Activated CD4-positive, alpha-beta memory T cell treated with anti-CD3 and anti-CD28 coated beads, Interleukin-2, amount 10 ng/mL, durations not matched to agents 7 days and 5 days (primary cell): ENCODE data around the gene GMPR2. TPM values are rescaled to one million over a fixed set of nuclear protein-coding genes. Genes with fewer than 3 reads are reported as not detected.
"Not testable (repeated sequence)": the region's sequence is repeated elsewhere in the genome, so short reads cannot be mapped to it uniquely, and the experiment has no call there.

Experiments
- CTCF ChIA-PET: fragments of 350-600 bp; sonication (Branson Sonifier 250); formaldehyde crosslinking; loops from one replicate; lab custom pipeline; 2021; ENCODE audit warnings: antibody characterized with exemption, inconsistent platforms; lab: Charles Lee
- POLR2A ChIA-PET: fragments of 350-600 bp; sonication (Branson Sonifier 250); formaldehyde crosslinking; loops from one replicate; lab custom pipeline; 2021; ENCODE audit warnings: antibody characterized with exemption; lab: Charles Lee
- DNase-seq: peaks from one replicate; pipeline ENCODE4 v3.0.0-alpha.2; 2020
- H3K27ac Mint-ChIP-seq: one replicate; pipeline ENCODE4 v1.8.0; 2021; ENCODE audit warnings: mild to moderate bottlenecking, mixed read lengths
- H3K27me3 Mint-ChIP-seq: one replicate; pipeline ENCODE4 v1.8.0; 2021; ENCODE audit warnings: mixed read lengths
- H3K36me3 Mint-ChIP-seq: one replicate; pipeline ENCODE4 v1.8.0; 2021; ENCODE audit warnings: low read depth, mixed read lengths
- H3K4me1 Mint-ChIP-seq: one replicate; pipeline ENCODE4 v1.8.0; 2021; ENCODE audit warnings: mixed read lengths
- H3K4me3 Mint-ChIP-seq: one replicate; pipeline ENCODE4 v1.8.0; 2021; ENCODE audit warnings: mild to moderate bottlenecking, mixed read lengths
- H3K9me3 Mint-ChIP-seq: one replicate; pipeline ENCODE4 v1.8.0; 2021; ENCODE audit warnings: mixed read lengths
- total RNA-seq, 2 experiments: library from RNA; stranded (reverse); gene quantifications; one replicate each; pipeline ENCODE4 v1.2.3, GENCODE V29; 2021

Gene GMPR2
- total RNA-seq, 2 experiments from 2014 or later: 78.1 to 90.3 TPM

- Mint-ChIP-seq H3K4me1 (peaks cover 78% of the 10 kb centered on the region), H3K27ac (peak overlapping the region; percentile 74), H3K4me3 (no peak overlapping the region), H3K36me3 (peaks cover 73% of the 10 kb centered on the region), H3K9me3 (no peaks in the 10 kb centered on the region), H3K27me3 (no peaks in the 10 kb centered on the region)
- ChIA-PET POLR2A (interaction anchor here (1.0 to 9.7 kb wide), 15 partner anchors 7 to 194 kb away, joined by 3 to 136 read pairs (median 5); partner anchors contain the start of genes CBLN3, CHMP4A, DCAF11 and IRF9), CTCF (interaction anchor here (0.9 to 3.8 kb wide), 9 partner anchors 16 to 196 kb away, joined by 3 to 23 read pairs (median 4); partner anchors contain the start of genes CIDEB, IPO4, IRF9 and MDP1)
- DNase-seq: no peak
Measured at GRCh38 chr14:24235804-24236688, 3.3 kb downstream of the GMPR2 start.

GRCh38 chr14:24236689-24237462 is 4.1 kb downstream of the GMPR2 start:
- Mint-ChIP-seq H3K4me1 (peaks cover 75% of the 10 kb centered on the region), H3K27me3 (no peaks in the 10 kb centered on the region), H3K27ac (no peak overlapping the region), H3K9me3 (no peaks in the 10 kb centered on the region), H3K4me3 (no peak overlapping the region), H3K36me3 (peaks cover 74% of the 10 kb centered on the region)
- ChIA-PET CTCF (no interaction called here), POLR2A (interaction anchor here (1.1 to 9.7 kb wide), 4 partner anchors 23 to 96 kb away, joined by 3 to 136 read pairs (median 8); partner anchors contain the start of genes CHMP4A, IRF9 and MDP1)
- no peak for DNase-seq

GRCh38 chr14:24237463-24237955 is 4.8 kb downstream of the GMPR2 start:
- peaks cover 79% of the 10 kb centered on the region for H3K36me3 Mint-ChIP-seq
- no peak overlapping the region for H3K4me3 Mint-ChIP-seq
- no peak overlapping the region for H3K27ac Mint-ChIP-seq
- peaks cover 75% of the 10 kb centered on the region for H3K4me1 Mint-ChIP-seq
- no peak for DNase-seq
- CTCF ChIA-PET: interaction anchor here (1.0 to 1.6 kb wide), 5 partner anchors 24 to 194 kb away, joined by 3 to 7 read pairs (median 4); partner anchors contain the start of genes CHMP4A, CIDEB and RABGGTA
- H3K27me3 Mint-ChIP-seq: no peaks in the 10 kb centered on the region
- H3K9me3 Mint-ChIP-seq: no peaks in the 10 kb centered on the region
- POLR2A ChIA-PET: interaction anchor here (0.7 to 9.7 kb wide), 10 partner anchors 10 to 96 kb away, joined by 3 to 136 read pairs (median 4); partner anchors contain the start of genes CHMP4A, DHRS1, IRF9 and LTB4R

GRCh38 chr14:24238123-24238522 is 5.4 kb downstream of the GMPR2 start:
- Mint-ChIP-seq H3K27ac (no peak overlapping the region), H3K27me3 (no peaks in the 10 kb centered on the region), H3K9me3 (no peaks in the 10 kb centered on the region), H3K4me1 (peaks cover 77% of the 10 kb centered on the region), H3K4me3 (no peak overlapping the region), H3K36me3 (peaks cover 79% of the 10 kb centered on the region)
- POLR2A ChIA-PET: interaction anchor here (0.7 to 9.7 kb wide), 9 partner anchors 9 to 192 kb away, joined by 3 to 136 read pairs (median 5); partner anchors contain the start of genes CHMP4A, DHRS1, IRF9 and KHNYN
- CTCF ChIA-PET: interaction anchor here (1.0 to 1.6 kb wide), 5 partner anchors 25 to 193 kb away, joined by 3 to 7 read pairs (median 4); partner anchors contain the start of genes CHMP4A, CIDEB and RABGGTA
- DNase-seq: no peak

- no peak for DNase-seq
- Mint-ChIP-seq H3K27me3 (no peaks in the 10 kb centered on the region), H3K4me1 (peaks cover 79% of the 10 kb centered on the region), H3K27ac (peak overlapping the region; percentile 6), H3K36me3 (peaks cover 78% of the 10 kb centered on the region), H3K9me3 (no peaks in the 10 kb centered on the region), H3K4me3 (no peak overlapping the region)
- ChIA-PET CTCF (interaction anchor here (1.0 to 1.6 kb wide), 5 partner anchors 25 to 193 kb away, joined by 3 to 7 read pairs (median 4); partner anchors contain the start of genes CHMP4A, CIDEB and RABGGTA), POLR2A (interaction anchor here (0.9 to 9.7 kb wide), 8 partner anchors 9 to 192 kb away, joined by 3 to 136 read pairs (median 5); partner anchors contain the start of genes CHMP4A, DHRS1, IRF9 and KHNYN)
Measured at GRCh38 chr14:24238527-24239037, 5.9 kb downstream of the GMPR2 start.

- Mint-ChIP-seq H3K4me1 (peaks cover 71% of the 10 kb centered on the region), H3K9me3 (no peaks in the 10 kb centered on the region), H3K4me3 (peak overlapping the region; percentile 89), H3K36me3 (peaks cover 65% of the 10 kb centered on the region), H3K27ac (peak overlapping the region; percentile 56), H3K27me3 (no peaks in the 10 kb centered on the region)
- ChIA-PET POLR2A (interaction anchor here (2.4 to 9.7 kb wide), 10 partner anchors 11 to 191 kb away, joined by 8 to 136 read pairs (median 32); partner anchors contain the start of genes CBLN3, CHMP4A, CIDEB and DHRS1), CTCF (interaction anchor here (2.8 to 4.7 kb wide), 2 partner anchors 7 to 191 kb away, joined by 18 to 56 read pairs; partner anchors contain the start of genes GMPR2 and NEDD8)
- no peak for DNase-seq
Measured at GRCh38 chr14:24240110-24240918, 7.6 kb downstream of the GMPR2 start.

- POLR2A ChIA-PET: interaction anchor here (0.7 to 7.8 kb wide), 50 partner anchors 8 to 200 kb away, joined by 3 to 127 read pairs (median 8); partner anchors contain the start of genes CBLN3, CHMP4A, CIDEB and DCAF11
- Mint-ChIP-seq H3K4me1 (peaks cover 61% of the 10 kb centered on the region), H3K27me3 (no peaks in the 10 kb centered on the region), H3K36me3 (peaks cover 50% of the 10 kb centered on the region), H3K4me3 (peak overlapping the region; percentile 89), H3K27ac (peak overlapping the region; percentile 96), H3K9me3 (no peaks in the 10 kb centered on the region)
- peak; percentile 94 for DNase-seq
- CTCF ChIA-PET: interaction anchor here (0.7 to 9.2 kb wide), 39 partner anchors 9 to 195 kb away, joined by 3 to 213 read pairs (median 11); partner anchors contain the start of genes CHMP4A, CIDEB, DCAF11 and DHRS1
Measured at GRCh38 chr14:24241829-24242443, 9.2 kb downstream of the GMPR2 start.

- H3K36me3 Mint-ChIP-seq: peaks cover 39% of the 10 kb centered on the region
- no peaks in the 10 kb centered on the region for H3K27me3 Mint-ChIP-seq
- H3K27ac Mint-ChIP-seq: peak overlapping the region; percentile 96
- peak overlapping the region; percentile 89 for H3K4me3 Mint-ChIP-seq
- no peak for DNase-seq
- H3K9me3 Mint-ChIP-seq: no peaks in the 10 kb centered on the region
- ChIA-PET POLR2A (interaction anchor here (1.2 to 7.8 kb wide), 31 partner anchors 8 to 199 kb away, joined by 3 to 127 read pairs (median 12); partner anchors contain the start of genes CBLN3, CHMP4A, CIDEB and DCAF11), CTCF (interaction anchor here (0.7 to 9.2 kb wide), 30 partner anchors 8 to 683 kb away, joined by 3 to 213 read pairs (median 14); partner anchors contain the start of genes CHMP4A, CIDEB, DCAF11 and DHRS1)
- H3K4me1 Mint-ChIP-seq: peaks cover 58% of the 10 kb centered on the region
Measured at GRCh38 chr14:24243336-24243836, 10.7 kb downstream of the GMPR2 start.

- DNase-seq, H3K4me3 Mint-ChIP-seq, H3K27me3 Mint-ChIP-seq, H3K9me3 Mint-ChIP-seq: not testable (repeated sequence)
- ChIA-PET CTCF (interaction anchor here (0.9 to 9.2 kb wide), 9 partner anchors 26 to 186 kb away, joined by 3 to 213 read pairs (median 24); partner anchors contain the start of genes DHRS1, MDP1, NOP9 and RABGGTA), POLR2A (interaction anchor here (0.7 to 7.8 kb wide), 9 partner anchors 10 to 190 kb away, joined by 3 to 127 read pairs (median 6); partner anchors contain the start of genes CHMP4A, CIDEB, DHRS1 and GMPR2)
- Mint-ChIP-seq H3K4me1 (peaks cover 57% of the 10 kb centered on the region), H3K27ac (peak overlapping the region; percentile 50), H3K36me3 (peaks cover 25% of the 10 kb centered on the region)
Measured at GRCh38 chr14:24245350-24245749, 12.6 kb downstream of the GMPR2 start.

- Mint-ChIP-seq H3K27ac (peak overlapping the region; percentile 87), H3K4me3 (peak overlapping the region; percentile 55), H3K27me3 (no peaks in the 10 kb centered on the region), H3K36me3 (peaks cover 19% of the 10 kb centered on the region), H3K4me1 (peaks cover 61% of the 10 kb centered on the region), H3K9me3 (no peaks in the 10 kb centered on the region)
- CTCF ChIA-PET: interaction anchor here (0.7 to 9.2 kb wide), 21 partner anchors 10 to 189 kb away, joined by 3 to 213 read pairs (median 6); partner anchors contain the start of genes CIDEB, DHRS1, IRF9 and LTB4R
- peak; percentile 47 for DNase-seq
- POLR2A ChIA-PET: interaction anchor here (0.6 to 7.8 kb wide), 32 partner anchors 8 to 256 kb away, joined by 3 to 127 read pairs (median 6); partner anchors contain the start of genes CBLN3, CHMP4A, CIDEB and DCAF11
Measured at GRCh38 chr14:24246765-24247212, 14.1 kb downstream of the GMPR2 start.
